H9 (cell line): ENCODE results near the gene SVOP. TPM values are rescaled to one million over a fixed set of nuclear protein-coding genes. Genes with fewer than 3 reads are reported as not detected.

ENCODE experiments used
- DNase-seq: peaks from one replicate; pipeline ENCODE4 v3.0.0-alpha.2; 2017
- H2AFZ ChIP-seq: one replicate; pipeline ENCODE4 v1.6.1; 2013; ENCODE audit warnings: mild to moderate bottlenecking, low read length, control low read depth, moderate library complexity
- H2AK5ac ChIP-seq: 2 replicates; pipeline ENCODE4 v1.6.1; 2013; ENCODE audit warnings: low read length, control low read depth, mixed read lengths; ENCODE audit not compliant: insufficient read length
- H2BK120ac ChIP-seq: one replicate; pipeline ENCODE4 v1.6.1; 2013; ENCODE audit warnings: low read depth, mild to moderate bottlenecking, low read length, control low read depth, inconsistent platforms; ENCODE audit not compliant: poor library complexity, severe bottlenecking
- H2BK12ac ChIP-seq: 2 replicates; pipeline ENCODE4 v1.6.1; 2013; ENCODE audit warnings: low read length, control low read depth, mixed read lengths, low read depth; ENCODE audit not compliant: insufficient read length
- H2BK15ac ChIP-seq: 2 replicates; pipeline ENCODE4 v1.6.1; 2013; ENCODE audit warnings: low read depth, low read length, control low read depth
- H2BK20ac ChIP-seq: one replicate; pipeline ENCODE4 v1.6.1; 2013; ENCODE audit warnings: low read depth, mild to moderate bottlenecking, low read length, control low read depth, inconsistent platforms; ENCODE audit not compliant: poor library complexity, severe bottlenecking
- H2BK5ac ChIP-seq: 2 replicates; pipeline ENCODE4 v1.6.1; 2013; ENCODE audit warnings: low read length, control low read depth, mixed read lengths; ENCODE audit not compliant: insufficient read length
- H3K14ac ChIP-seq: 2 replicates; pipeline ENCODE4 v1.6.1; 2013; ENCODE audit warnings: low read length, control low read depth; ENCODE audit not compliant: insufficient read depth
- H3K18ac ChIP-seq: 2 replicates; pipeline ENCODE4 v1.6.1; 2013; ENCODE audit warnings: low read depth, mild to moderate bottlenecking, mixed read lengths, low read length, control low read depth; ENCODE audit not compliant: insufficient read length
- H3K23ac ChIP-seq: 2 replicates; pipeline ENCODE4 v1.6.1; 2013; ENCODE audit warnings: low read length, control low read depth, mixed read lengths, low read depth; ENCODE audit not compliant: insufficient read length
- H3K23me2 ChIP-seq: 2 replicates; pipeline ENCODE4 v1.6.1; 2013; ENCODE audit warnings: low read depth, mild to moderate bottlenecking, mixed read lengths, low read length, control low read depth; ENCODE audit not compliant: insufficient read length, poor library complexity, severe bottlenecking
- H3K27ac ChIP-seq: 2 replicates; pipeline ENCODE4 v1.5.1; 2013; ENCODE audit warnings: low read length, control low read depth, mixed read lengths, low read depth; ENCODE audit not compliant: insufficient read length
- H3K27me3 ChIP-seq: 2 replicates; pipeline ENCODE4 v1.6.1; 2013; ENCODE audit warnings: low read length, control low read depth, inconsistent platforms; ENCODE audit not compliant: insufficient read depth
- H3K4ac ChIP-seq: 2 replicates; pipeline ENCODE4 v1.6.1; 2013; ENCODE audit warnings: low read depth, mild to moderate bottlenecking, control low read depth, inconsistent platforms, low read length, moderate library complexity
- H3K4me1 ChIP-seq: 2 replicates; pipeline ENCODE4 v1.6.1; 2013; ENCODE audit warnings: low read length, control low read depth, inconsistent platforms; ENCODE audit not compliant: insufficient read depth
- H3K4me2 ChIP-seq: 2 replicates; pipeline ENCODE4 v1.6.1; 2013; ENCODE audit warnings: low read length, control low read depth, mixed read lengths; ENCODE audit not compliant: insufficient read length, insufficient read depth
- H3K56ac ChIP-seq: 2 replicates; pipeline ENCODE4 v1.6.1; 2013; ENCODE audit warnings: low read depth, mild to moderate bottlenecking, mixed read lengths, low read length, control low read depth; ENCODE audit not compliant: insufficient read length
- H3K79me1 ChIP-seq: 2 replicates; pipeline ENCODE4 v1.6.1; 2013; ENCODE audit warnings: low read depth, mild to moderate bottlenecking, moderate library complexity, low read length, control low read depth, inconsistent platforms; ENCODE audit not compliant: insufficient read depth, poor library complexity, severe bottlenecking
- H3K79me2 ChIP-seq: 2 replicates; pipeline ENCODE4 v1.6.1; 2013; ENCODE audit warnings: low read length, control low read depth, inconsistent platforms; ENCODE audit not compliant: insufficient read depth
- H3K9ac ChIP-seq: 2 replicates; pipeline ENCODE4 v1.6.1; 2013; ENCODE audit warnings: low read length, control low read depth, mixed read lengths; ENCODE audit not compliant: insufficient read length; ENCODE audit errors: extremely low read depth
- H3K9me3 ChIP-seq: one replicate; pipeline ENCODE4 v1.6.1; 2013; ENCODE audit warnings: low read depth, low read length, inconsistent platforms; ENCODE audit not compliant: control insufficient read depth
- H3T11ph ChIP-seq: one replicate; pipeline ENCODE4 v1.6.1; 2013; ENCODE audit warnings: mild to moderate bottlenecking, low read length, control low read depth, inconsistent platforms
- H4K20me1 ChIP-seq: one replicate; pipeline ENCODE4 v1.6.1; 2013; ENCODE audit not compliant: control insufficient read depth, insufficient read length, insufficient read depth
- H4K5ac ChIP-seq: 2 replicates; pipeline ENCODE4 v1.6.1; 2013; ENCODE audit warnings: low read depth, mild to moderate bottlenecking, mixed read lengths, low read length, control low read depth; ENCODE audit not compliant: insufficient read length
- H4K8ac ChIP-seq: replicated peaks from 2 replicates; pipeline ENCODE4 v1.6.1; 2013; ENCODE audit warnings: low read length, control low read depth, mixed read lengths, low read depth; ENCODE audit not compliant: insufficient read length
- H4K91ac ChIP-seq: 2 replicates; pipeline ENCODE4 v1.6.1; 2013; ENCODE audit warnings: low read depth, mild to moderate bottlenecking, moderate library complexity, mixed read lengths, low read length, control low read depth; ENCODE audit not compliant: insufficient read length
- H3K27ac Mint-ChIP-seq, 3 experiments: 2 replicates in 2 of 3; 3 replicates in 1 of 3; pipeline ENCODE4 v1.8.0; 2020 to 2021; ENCODE audit warnings: mixed read lengths in 3 of 3, mild to moderate bottlenecking in 1 of 3, moderate library complexity in 1 of 3
- H3K27me3 Mint-ChIP-seq: 2 replicates; pipeline ENCODE4 v1.8.0; 2021; ENCODE audit warnings: low read depth, mild to moderate bottlenecking, moderate library complexity, mixed read lengths
- H3K36me3 Mint-ChIP-seq, 3 experiments: 2 replicates in 2 of 3; 3 replicates in 1 of 3; pipeline ENCODE4 v1.8.0; 2020 to 2021; ENCODE audit warnings: low read depth in 3 of 3, mixed read lengths in 3 of 3; ENCODE audit not compliant: insufficient read depth in 1 of 3
- H3K4me1 Mint-ChIP-seq, 2 experiments: 2 replicates each; pipeline ENCODE4 v1.8.0; 2020; ENCODE audit warnings: mixed read lengths in 2 of 2
- H3K4me3 Mint-ChIP-seq, 2 experiments: 2 replicates in 1 of 2; 3 replicates in 1 of 2; pipeline ENCODE4 v1.8.0; 2020 to 2021; ENCODE audit warnings: mild to moderate bottlenecking in 2 of 2, mixed read lengths in 2 of 2, moderate library complexity in 1 of 2
- H3K9me3 Mint-ChIP-seq, 2 experiments: 2 replicates in 1 of 2; 3 replicates in 1 of 2; pipeline ENCODE4 v1.8.0; 2020; ENCODE audit warnings: mild to moderate bottlenecking in 2 of 2, mixed read lengths in 2 of 2, moderate library complexity in 1 of 2
- WGBS: extraction: QIAGEN DNeasy Blood & Tissue Kit; methylation state at CpG from one replicate; pipeline ENCODE4 v1.1.7; 2013; ENCODE audit warnings: missing lambda C conversion rate, low lambda C conversion rate, mixed read lengths; ENCODE audit not compliant: insufficient read length; ENCODE audit errors: extremely low coverage; 5-methylcytosine and 5-hydroxymethylcytosine counted together
- total RNA-seq: library from RNA; stranded (reverse); gene quantifications from 2 replicates; pipeline ENCODE4 v1.2.1, GENCODE V29; 2021
- TF ChIP-seq, protein P1 (sequence below): fragments of 200-600 bp; sonication (generic); conservative IDR thresholded peaks from 3 replicates; pipeline ENCODE4 v1.8.0; 2021; ENCODE audit warnings: antibody characterized with exemption, mild to moderate bottlenecking

SVOP gene
- total RNA-seq, 1 experiment from 2014 or later = 0.15 TPM

DNA sequence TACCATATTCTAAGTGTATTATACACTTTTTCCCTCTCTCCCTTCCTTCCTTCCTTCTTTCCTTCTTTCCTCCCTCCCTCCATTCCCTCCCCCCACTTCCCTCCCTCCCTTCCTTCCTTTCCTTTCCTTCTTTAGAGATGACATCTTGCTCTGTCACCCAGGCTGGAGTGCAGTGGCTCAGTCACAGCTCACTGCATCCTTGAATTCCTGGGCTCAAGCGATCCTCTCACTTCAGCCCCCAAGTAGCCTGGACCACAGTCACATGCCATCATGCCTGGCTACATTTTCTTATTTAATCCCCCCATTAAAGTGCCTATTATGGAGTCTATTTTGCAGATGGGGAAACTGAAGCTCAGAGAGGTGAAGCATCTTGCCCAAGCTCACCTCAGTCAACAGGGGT, 55.0 kb downstream of the SVOP start:
- no peak overlapping the region for H3K27ac Mint-ChIP-seq
- Histone ChIP-seq H2BK120ac (no peak overlapping the region), H3T11ph (no peak overlapping the region), H2BK12ac (no peak overlapping the region), H3K23me2 (no peaks in the 10 kb centered on the region), H3K4me1 (no peaks in the 10 kb centered on the region), H4K20me1 (no peaks in the 10 kb centered on the region), H3K27me3 (no peaks in the 10 kb centered on the region), H4K91ac (no peak overlapping the region), H3K4me2 (no peak overlapping the region), H3K79me1 (no peaks in the 10 kb centered on the region), H2AFZ (no peak overlapping the region), H2AK5ac (no peak overlapping the region), H2BK15ac (no peak overlapping the region), H3K56ac (no peak overlapping the region), H3K27ac (no peak overlapping the region), H3K14ac (no peak overlapping the region), H3K79me2 (no peaks in the 10 kb centered on the region), H3K9me3 (no peaks in the 10 kb centered on the region), H3K23ac (no peak overlapping the region), H3K9ac (no peak overlapping the region), H2BK5ac (no peak overlapping the region), H2BK20ac (no peak overlapping the region), H4K5ac (no peak overlapping the region), H3K18ac (no peak overlapping the region), H3K4ac (no peak overlapping the region), H4K8ac (no peak overlapping the region)
- no peak for DNase-seq
- no peaks in the 10 kb centered on the region for H3K9me3 Mint-ChIP-seq
- H3K4me1 Mint-ChIP-seq = peaks cover 2 to 5% of the 10 kb centered on the region in 2 experiments; a peak in 1 of 4 replicates
- WGBS = no CpG with 5 or more reads among the region's 1 CpG
- TF ChIP-seq, protein P1, sequence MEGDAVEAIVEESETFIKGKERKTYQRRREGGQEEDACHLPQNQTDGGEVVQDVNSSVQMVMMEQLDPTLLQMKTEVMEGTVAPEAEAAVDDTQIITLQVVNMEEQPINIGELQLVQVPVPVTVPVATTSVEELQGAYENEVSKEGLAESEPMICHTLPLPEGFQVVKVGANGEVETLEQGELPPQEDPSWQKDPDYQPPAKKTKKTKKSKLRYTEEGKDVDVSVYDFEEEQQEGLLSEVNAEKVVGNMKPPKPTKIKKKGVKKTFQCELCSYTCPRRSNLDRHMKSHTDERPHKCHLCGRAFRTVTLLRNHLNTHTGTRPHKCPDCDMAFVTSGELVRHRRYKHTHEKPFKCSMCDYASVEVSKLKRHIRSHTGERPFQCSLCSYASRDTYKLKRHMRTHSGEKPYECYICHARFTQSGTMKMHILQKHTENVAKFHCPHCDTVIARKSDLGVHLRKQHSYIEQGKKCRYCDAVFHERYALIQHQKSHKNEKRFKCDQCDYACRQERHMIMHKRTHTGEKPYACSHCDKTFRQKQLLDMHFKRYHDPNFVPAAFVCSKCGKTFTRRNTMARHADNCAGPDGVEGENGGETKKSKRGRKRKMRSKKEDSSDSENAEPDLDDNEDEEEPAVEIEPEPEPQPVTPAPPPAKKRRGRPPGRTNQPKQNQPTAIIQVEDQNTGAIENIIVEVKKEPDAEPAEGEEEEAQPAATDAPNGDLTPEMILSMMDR = no peak
- H3K4me3 Mint-ChIP-seq = no peak overlapping the region
- H3K27me3 Mint-ChIP-seq = peaks cover 3% of the 10 kb centered on the region; the same call in 1 of the 2 replicates
- H3K36me3 Mint-ChIP-seq = no peaks in the 10 kb centered on the region
